ENCODE results near the gene MGST1. TPM values are rescaled to one million over a fixed set of nuclear protein-coding genes. Genes with fewer than 3 reads are reported as not detected.

MGST1 gene
- total RNA-seq, 4 donors from 2014 or later = 61.2 to 301 (median 108) TPM

DNA sequence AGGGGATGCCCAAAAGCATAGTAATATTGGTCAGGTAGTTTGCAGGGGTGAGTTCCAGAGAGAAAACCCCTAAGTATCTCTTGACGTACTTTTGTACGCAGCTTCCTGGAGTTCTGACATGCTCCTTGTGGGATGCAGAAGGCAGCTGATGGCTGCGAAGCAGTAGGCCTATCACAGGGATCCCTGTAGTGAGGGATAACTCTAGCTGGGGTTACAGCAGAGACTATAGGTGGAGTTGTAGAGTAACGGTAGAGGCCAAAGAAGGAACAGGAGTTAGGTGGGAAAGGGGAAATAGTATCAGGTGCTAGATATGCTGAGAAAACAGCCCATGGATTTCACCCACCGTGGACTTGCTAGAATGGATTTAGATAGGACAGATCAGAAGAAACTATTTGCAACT is 37.3 kb downstream of the MGST1 start:
- no peaks in the 10 kb centered on the region for H3K36me3 ChIP-seq
- no peak for TF ChIP-seq POLR2A (IDR thresholded peaks at IDR 0.05)
- TF ChIP-seq CTCF (IDR thresholded peaks at IDR 0.05) = no peak
- TF ChIP-seq EP300 (IDR thresholded peaks at IDR 0.05) = no peak
- H3K4me1 ChIP-seq = peaks cover 0 to 9% (median 0%) of the 10 kb centered on the region in 4 donors
- no peak overlapping the region for H3K4me3 ChIP-seq
- H3K27ac ChIP-seq = no peak overlapping the region
- WGBS, 2 donors = 83 to 86% methylated on average over 5 of the region's 5 CpGs
- H3K27me3 ChIP-seq = no peaks in the 10 kb centered on the region
- no peaks in the 10 kb centered on the region for H3K9me3 ChIP-seq
- DNase-seq (ENCODE audit: low spot score in 2 of 2) = no peak

GRCh38 chr12:16385782-16386646 is 38.6 kb downstream of the MGST1 start:
- Histone ChIP-seq H3K36me3 (no peaks in the 10 kb centered on the region), H3K9me3 (no peaks in the 10 kb centered on the region), H3K27me3 (no peaks in the 10 kb centered on the region), H3K4me1 (peaks cover 0 to 9% (median 0%) of the 10 kb centered on the region in 4 donors), H3K4me3 (no peak overlapping the region), H3K27ac (no peak overlapping the region)
- TF ChIP-seq POLR2A (IDR thresholded peaks at IDR 0.05) (no peak), CTCF (IDR thresholded peaks at IDR 0.05) (peak; percentile 16 to 46 (median 32)), EP300 (IDR thresholded peaks at IDR 0.05) (no peak)
- WGBS, 2 donors = 24% methylated on average over 13 of the region's 13 CpGs
- peak in 1 of 2 donors; percentile 17 for DNase-seq (ENCODE audit: low spot score in 2 of 2)

- no peaks in the 10 kb centered on the region for H3K27me3 ChIP-seq
- TF ChIP-seq POLR2A (IDR thresholded peaks at IDR 0.05) = no peak
- TF ChIP-seq CTCF (IDR thresholded peaks at IDR 0.05) = no peak
- no peak for TF ChIP-seq EP300 (IDR thresholded peaks at IDR 0.05)
- 77 to 79% methylated on average over 2 of the region's 2 CpGs for WGBS, 2 donors
- H3K4me3 ChIP-seq = no peak overlapping the region
- H3K27ac ChIP-seq = no peak overlapping the region
- DNase-seq (ENCODE audit: low spot score in 2 of 2) = no peak
- peaks cover 0 to 11% (median 0%) of the 10 kb centered on the region in 4 donors for H3K9me3 ChIP-seq
- peaks cover 0 to 9% (median 0%) of the 10 kb centered on the region in 4 donors for H3K4me1 ChIP-seq
- H3K36me3 ChIP-seq = no peaks in the 10 kb centered on the region
Measured at GRCh38 chr12:16387919-16388318, 40.5 kb downstream of the MGST1 start.

- TF ChIP-seq POLR2A (IDR thresholded peaks at IDR 0.05) (no peak), EP300 (IDR thresholded peaks at IDR 0.05) (no peak)
- no peak for DNase-seq (ENCODE audit: low spot score in 2 of 2)
- no peaks in the 10 kb centered on the region for H3K36me3 ChIP-seq
- H3K27ac ChIP-seq = no peak overlapping the region
- peaks cover 0 to 9% (median 0%) of the 10 kb centered on the region in 4 donors for H3K4me1 ChIP-seq
- peaks cover 0 to 28% (median 0%) of the 10 kb centered on the region in 4 donors for H3K9me3 ChIP-seq
- H3K4me3 ChIP-seq = no peak overlapping the region
- H3K27me3 ChIP-seq = no peaks in the 10 kb centered on the region
- 57 to 65% methylated on average over 4 of the region's 4 CpGs for WGBS, 2 donors
Measured at GRCh38 chr12:16389594-16389993, 42.1 kb downstream of the MGST1 start.

- 83 to 88% methylated on average over 1 of the region's 1 CpG for WGBS, 2 donors
- no peak for DNase-seq (ENCODE audit: low spot score in 2 of 2)
- TF ChIP-seq EP300 (IDR thresholded peaks at IDR 0.05) (no peak), POLR2A (IDR thresholded peaks at IDR 0.05) (no peak), CTCF (IDR thresholded peaks at IDR 0.05) (no peak)
- H3K36me3 ChIP-seq = no peaks in the 10 kb centered on the region
- no peaks in the 10 kb centered on the region for H3K27me3 ChIP-seq
- peaks cover 0 to 39% (median 0%) of the 10 kb centered on the region in 4 donors for H3K9me3 ChIP-seq
- no peak overlapping the region for H3K4me3 ChIP-seq
- no peaks in the 10 kb centered on the region for H3K4me1 ChIP-seq
- no peak overlapping the region for H3K27ac ChIP-seq
Measured at GRCh38 chr12:16392846-16393535, 45.5 kb downstream of the MGST1 start.

Measured in tibial nerve (tissue), 4 donors.